ENCODE results near the gene UFC1.

UFC1 gene

GRCh38 chr1:161196111-161196510 is 42.3 kb downstream of the UFC1 start:
- FAIRE-seq, result no peak

- FAIRE-seq, result no peak
Observed at GRCh38 chr1:161196521-161197451, 43.0 kb downstream of the UFC1 start.

DNA sequence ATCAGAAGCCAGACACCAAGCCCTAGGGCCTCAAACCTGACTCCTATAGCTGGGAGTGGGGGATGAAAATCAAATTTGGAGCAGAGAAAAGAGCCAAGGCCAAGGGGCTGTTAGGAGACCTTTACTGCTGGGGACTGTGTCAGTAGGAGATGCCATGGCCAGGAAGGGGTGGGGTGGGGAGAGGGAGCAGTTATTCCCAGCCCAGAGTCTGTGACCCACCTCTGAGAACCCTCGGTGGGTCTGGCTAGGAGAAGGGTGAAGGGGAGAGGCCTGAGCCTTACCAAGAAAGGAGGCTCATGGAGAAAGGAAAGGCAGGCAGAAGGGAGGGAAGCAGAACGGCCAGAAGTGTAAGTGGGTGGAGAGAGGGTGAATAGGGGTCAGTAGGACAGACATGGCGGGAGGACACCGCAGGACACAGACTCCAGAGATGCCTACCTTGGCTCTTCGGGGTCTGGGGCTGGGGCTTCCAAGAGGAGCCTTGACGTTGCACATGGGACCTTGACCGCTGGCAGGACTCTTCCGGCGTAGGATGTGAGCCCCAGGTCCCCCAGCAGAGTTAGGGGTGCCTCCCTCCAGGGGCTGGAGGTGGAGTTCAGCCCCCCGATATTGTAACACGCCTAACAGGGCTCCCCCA is 43.9 kb downstream of the UFC1 start:
- FAIRE-seq, result no peak

DNA sequence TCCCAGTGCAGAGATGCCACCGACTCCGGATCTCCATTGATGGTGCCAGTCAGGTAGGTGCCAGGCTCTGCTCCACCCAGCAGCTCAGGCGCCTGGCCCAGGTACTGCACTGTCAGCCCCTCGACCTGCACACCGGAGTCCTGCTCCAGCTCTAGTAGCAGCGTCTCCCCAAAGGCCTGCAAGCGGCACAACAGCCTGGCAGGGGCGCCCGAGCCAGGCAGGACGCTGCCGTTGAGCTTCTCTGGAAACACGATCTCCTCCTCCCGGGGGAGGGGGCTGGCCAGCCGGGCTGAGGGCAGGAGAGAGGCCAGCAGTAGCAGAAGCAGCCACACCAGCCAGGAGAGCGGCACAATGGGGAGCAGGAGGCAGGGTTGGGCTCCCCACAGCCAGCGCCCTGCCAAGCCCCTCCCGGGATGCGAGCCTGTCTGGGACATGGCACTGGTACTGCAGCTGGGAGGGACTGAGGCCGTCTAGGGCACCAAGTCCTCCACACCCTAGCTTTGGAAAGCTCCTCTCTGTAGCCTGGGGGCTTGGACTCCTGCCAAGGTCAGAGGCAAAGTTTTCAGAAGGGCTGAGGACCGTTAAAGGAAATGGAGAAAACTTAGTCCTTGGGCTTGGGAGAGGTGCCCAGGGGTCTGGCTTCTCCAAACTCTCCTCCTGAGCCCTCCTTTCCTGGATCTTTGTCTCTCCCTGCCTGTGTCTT is 44.6 kb downstream of the UFC1 start:
- no peak for FAIRE-seq

DNA sequence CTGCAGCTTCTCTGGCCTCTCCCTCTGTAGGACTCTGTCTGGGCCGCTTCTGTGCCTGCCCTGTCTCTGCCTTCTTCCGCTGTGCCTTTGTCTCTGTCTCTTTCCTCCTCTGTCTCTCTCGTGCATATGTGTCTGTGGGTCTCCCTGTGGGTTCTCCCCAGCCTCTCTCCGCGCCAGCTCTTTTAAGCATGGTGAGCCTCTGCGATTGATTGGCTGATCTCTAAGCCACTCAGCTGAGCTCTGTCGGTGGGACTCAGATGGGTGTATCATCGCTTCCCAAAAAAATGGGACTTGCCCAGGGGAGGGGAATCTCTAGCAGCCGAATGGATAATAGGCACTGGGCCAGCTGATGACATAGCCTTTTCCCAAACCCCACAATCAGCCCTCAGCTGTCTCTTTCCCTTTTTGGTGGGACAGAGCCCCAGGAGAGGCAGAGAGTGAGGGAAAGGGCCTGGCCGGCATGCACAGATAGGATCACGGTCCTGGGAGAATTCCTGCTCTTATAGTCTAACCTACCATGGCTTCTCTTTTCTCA is 45.2 kb downstream of the UFC1 start, which contains the start of gene ADAMTS4:
TSS of gene ADAMTS4 (minus strand) at position 158 of the 535 bp plus-strand sequence. CDS start 427 bp downstream, outside the sequence.
- no peak for FAIRE-seq

DNA sequence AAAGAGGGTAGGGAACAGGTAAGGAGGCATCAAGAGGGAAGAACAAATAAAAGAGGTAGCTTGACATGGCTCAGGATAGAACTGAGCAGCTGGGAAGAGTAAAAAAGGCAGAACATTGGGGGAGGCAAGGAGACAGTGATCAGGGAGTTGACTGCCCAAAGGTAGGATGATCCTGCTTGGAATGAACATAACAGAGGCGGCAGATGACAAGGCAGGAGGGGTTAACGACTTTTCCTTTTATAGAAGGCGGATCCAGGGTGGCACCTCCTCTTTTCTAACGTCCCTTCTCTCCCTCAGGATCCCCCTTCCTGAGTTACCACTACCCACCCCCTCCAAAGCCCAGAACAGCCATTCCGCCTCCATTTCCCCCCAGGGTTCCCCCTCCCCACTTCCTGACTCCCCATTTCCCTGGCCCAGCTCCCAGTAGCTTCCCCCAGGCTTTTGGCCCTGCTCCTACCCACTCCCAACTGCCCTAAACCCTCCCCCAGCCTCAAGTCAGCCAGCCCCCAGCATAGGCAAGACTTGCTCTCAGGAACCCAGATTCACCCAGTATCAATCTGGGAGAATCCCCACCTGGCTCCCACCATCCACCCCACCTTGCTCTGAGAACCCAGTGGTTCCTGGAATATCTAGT is 45.8 kb downstream of the UFC1 start:
- FAIRE-seq, result no peak

GRCh38 chr1:161200421-161200991 is 46.7 kb downstream of the UFC1 start:
- FAIRE-seq, result no peak

- no peak for FAIRE-seq
Observed at GRCh38 chr1:161200992-161201835, 47.4 kb downstream of the UFC1 start.

DNA sequence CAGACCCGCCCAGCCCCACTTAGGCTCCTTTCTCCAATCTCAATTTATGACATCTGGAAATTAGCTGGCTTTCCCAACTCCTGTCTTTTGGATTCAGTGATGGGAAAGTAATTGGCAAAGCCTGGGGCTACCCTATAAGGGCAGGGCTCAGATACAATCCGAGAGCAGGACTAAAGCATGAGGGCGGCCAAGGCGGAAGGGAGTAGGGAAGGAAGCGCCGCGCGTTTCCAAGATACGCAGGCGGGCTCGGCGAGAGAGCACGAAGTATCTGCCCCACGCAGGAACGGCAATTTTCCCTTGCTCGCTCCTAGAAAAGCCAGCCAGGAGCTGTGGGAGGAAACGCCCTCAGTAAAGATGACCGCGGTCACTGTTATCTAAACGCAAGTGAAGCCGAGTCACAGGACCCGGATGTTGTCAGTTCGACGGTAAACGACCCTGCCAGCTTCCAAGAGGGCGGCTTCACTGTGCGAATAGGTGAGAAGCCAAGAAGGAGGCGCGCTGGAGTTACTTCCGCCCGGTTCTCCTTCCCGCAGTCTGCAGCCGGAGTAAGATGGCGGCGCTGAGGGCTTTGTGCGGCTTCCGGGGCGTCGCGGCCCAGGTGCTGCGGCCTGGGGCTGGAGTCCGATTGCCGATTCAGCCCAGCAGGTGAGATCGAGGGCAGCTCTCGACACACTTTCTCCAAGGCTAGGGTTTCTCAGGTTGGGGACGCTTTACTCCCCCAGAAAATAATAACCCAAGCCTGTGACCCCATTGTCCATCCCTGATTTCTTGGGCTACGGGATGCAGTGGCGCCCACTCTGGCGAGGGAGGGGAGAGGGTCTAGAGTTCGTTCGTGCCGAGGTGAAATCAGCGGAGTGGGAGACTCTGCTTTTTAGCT is 48.3 kb downstream of the UFC1 start, which contains the start of gene NDUFS2:
TSS of gene NDUFS2 (plus strand) at position 532 of the 877 bp plus-strand sequence. CDS start at position 551, 19 bp downstream.
- FAIRE-seq, result peak; percentile 97

DNA sequence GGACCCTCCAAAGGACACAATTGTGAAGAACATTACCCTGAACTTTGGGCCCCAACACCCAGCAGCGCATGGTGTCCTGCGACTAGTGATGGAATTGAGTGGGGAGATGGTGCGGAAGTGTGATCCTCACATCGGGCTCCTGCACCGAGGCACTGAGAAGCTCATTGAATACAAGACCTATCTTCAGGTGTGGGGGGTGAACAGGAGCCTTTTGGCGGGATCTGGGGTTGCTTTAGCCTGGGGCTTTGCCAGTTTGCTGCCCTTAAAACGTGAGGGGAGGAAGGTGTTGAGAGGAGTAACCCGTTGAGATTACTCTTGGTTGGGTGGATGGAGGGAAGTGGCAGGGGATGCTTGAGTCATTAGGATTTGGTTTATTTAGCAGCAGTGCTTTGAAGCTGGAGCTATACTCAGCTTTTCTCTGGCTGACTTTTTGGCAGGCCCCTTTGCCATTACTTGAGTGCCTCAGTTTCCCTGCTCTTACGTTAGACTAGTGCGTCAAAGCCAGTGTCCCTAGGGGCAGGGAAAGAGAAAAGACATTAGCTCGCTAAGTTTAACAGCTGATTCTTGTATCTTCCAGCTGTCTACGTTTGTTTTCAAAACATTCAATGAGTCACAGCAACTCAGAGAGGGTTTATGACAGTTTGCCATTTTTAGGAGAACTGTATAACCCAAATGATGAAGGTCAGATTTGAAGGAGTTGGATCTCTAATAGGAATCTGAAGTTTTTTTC is 52.8 kb downstream of the UFC1 start:
- no peak for FAIRE-seq

DNA sequence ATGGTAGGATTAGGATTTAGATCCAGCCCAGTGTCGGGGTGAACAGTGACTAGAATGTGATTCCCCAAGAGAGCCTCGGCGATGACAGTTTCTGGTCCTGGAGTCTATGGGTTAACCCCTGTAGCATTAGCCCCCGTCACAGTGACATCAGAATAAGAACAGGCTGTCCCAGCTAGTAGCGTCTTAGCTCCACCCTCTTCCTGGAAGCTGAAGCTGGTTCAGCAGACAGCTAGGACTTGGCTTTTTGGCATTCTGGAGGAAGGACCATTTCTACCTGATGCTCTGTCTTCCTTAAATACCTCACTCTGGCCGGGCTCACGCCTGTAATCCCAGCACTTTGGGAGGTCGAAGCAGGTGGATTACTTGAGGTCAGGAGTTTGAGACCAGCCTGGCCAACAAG is 53.4 kb downstream of the UFC1 start:
- FAIRE-seq, result no peak
